GM23248 (cell line): ENCODE results near the gene PCSK5. TPM values are rescaled to one million over a fixed set of nuclear protein-coding genes. Genes with fewer than 3 reads are reported as not detected.

Source experiments
- DNase-seq: peaks from one replicate; pipeline ENCODE4 v3.0.0-alpha.2; 2015
- H2AFZ ChIP-seq: fragments of 200-600 bp; sonication (generic); 2 replicates; pipeline ENCODE4 v1.6.1; 2016; ENCODE audit warnings: antibody characterized with exemption
- H3F3A ChIP-seq: fragments of 200-600 bp; sonication (generic); 2 replicates; pipeline ENCODE4 v1.6.1; 2016; ENCODE audit warnings: mild to moderate bottlenecking, antibody characterized with exemption, mixed run types; ENCODE audit not compliant: insufficient read depth
- H3K27ac ChIP-seq: fragments of 200-600 bp; sonication (generic); 2 replicates; pipeline ENCODE4 v1.5.1; 2016; ENCODE audit warnings: mild to moderate bottlenecking
- H3K27me3 ChIP-seq: fragments of 200-600 bp; sonication (generic); replicated peaks from 2 replicates; pipeline ENCODE4 v1.6.1; 2016; ENCODE audit warnings: mild to moderate bottlenecking; ENCODE audit not compliant: insufficient read depth
- H3K36me3 ChIP-seq: fragments of 200-600 bp; sonication (generic); 2 replicates; pipeline ENCODE4 v1.6.1; 2016; ENCODE audit warnings: low read depth, mild to moderate bottlenecking
- H3K4me1 ChIP-seq: fragments of 200-600 bp; sonication (generic); 2 replicates; pipeline ENCODE4 v1.6.1; 2016; ENCODE audit warnings: mild to moderate bottlenecking; ENCODE audit not compliant: insufficient read depth
- H3K4me2 ChIP-seq: fragments of 200-600 bp; sonication (generic); one replicate; pipeline ENCODE4 v1.6.1; 2016; ENCODE audit warnings: mild to moderate bottlenecking; ENCODE audit not compliant: unreplicated experiment
- H3K4me3 ChIP-seq: fragments of 200-600 bp; sonication (generic); 2 replicates; pipeline ENCODE4 v1.5.1; 2016; ENCODE audit warnings: mild to moderate bottlenecking
- H3K79me2 ChIP-seq: fragments of 200-600 bp; sonication (generic); 2 replicates; pipeline ENCODE4 v1.6.1; 2016; ENCODE audit warnings: mild to moderate bottlenecking; ENCODE audit not compliant: insufficient read depth
- H3K9ac ChIP-seq: fragments of 200-600 bp; sonication (generic); 2 replicates; pipeline ENCODE4 v1.6.1; 2016; ENCODE audit warnings: mild to moderate bottlenecking
- H3K9me2 ChIP-seq: fragments of 200-600 bp; sonication (generic); 2 replicates; pipeline ENCODE4 v1.6.1; 2016; ENCODE audit warnings: mixed run types, mild to moderate bottlenecking, moderate library complexity; ENCODE audit not compliant: insufficient read depth
- H3K9me3 ChIP-seq: fragments of 200-600 bp; sonication (generic); one replicate; pipeline ENCODE4 v1.6.1; 2017; ENCODE audit warnings: low read depth
- H4K20me1 ChIP-seq: fragments of 200-600 bp; sonication (generic); 2 replicates; pipeline ENCODE4 v1.6.0; 2016; ENCODE audit not compliant: insufficient read depth
- EZH2 ChIP-seq: fragments of 200-600 bp; sonication (generic); IDR thresholded peaks from 2 replicates; pipeline ENCODE4 v1.6.1; 2018; ENCODE audit warnings: antibody characterized with exemption, mild to moderate bottlenecking; ENCODE audit not compliant: insufficient read depth, poor library complexity, severe bottlenecking
- EZH2phosphoT487 ChIP-seq: fragments of 200-600 bp; sonication (generic); IDR thresholded peaks from 2 replicates; pipeline ENCODE4 v1.6.1; 2018; ENCODE audit warnings: antibody characterized with exemption, moderate library complexity, mild to moderate bottlenecking, low read depth; ENCODE audit not compliant: insufficient read depth
- WGBS, 2 experiments: methylation state at CpG; one replicate each; pipeline ENCODE4 v1.1.6; 2015 to 2017; ENCODE audit warnings: low lambda C conversion rate in 2 of 2, low coverage in 1 of 2; ENCODE audit errors: missing lambda C conversion rate in 2 of 2; 5-methylcytosine and 5-hydroxymethylcytosine counted together
- in situ Hi-C: fragments of 300-500 bp; cut with MboI; formaldehyde crosslinking; loops from 2 replicates; pipeline ENCODE4 v1.15.0; 2020
- polyA plus RNA-seq: library from polyadenylated mRNA; unstranded; fragments of >200 nt; fragmentation: Nextera tagmentation; extraction: Ambion mirVana; gene quantifications from 2 replicates; pipeline ENCODE4 v1.2.1, GENCODE V29; 2016
- total RNA-seq: library from RNA; depleted of rRNA; stranded (reverse); fragments of >200 nt; shearing (Covaris generic); gene quantifications from 2 replicates; pipeline ENCODE4 v1.2.3, GENCODE V29; 2014

PCSK5 gene
- total and polyA plus RNA-seq, 2 experiments from 2014 or later = 2.3 to 3.9 TPM

DNA sequence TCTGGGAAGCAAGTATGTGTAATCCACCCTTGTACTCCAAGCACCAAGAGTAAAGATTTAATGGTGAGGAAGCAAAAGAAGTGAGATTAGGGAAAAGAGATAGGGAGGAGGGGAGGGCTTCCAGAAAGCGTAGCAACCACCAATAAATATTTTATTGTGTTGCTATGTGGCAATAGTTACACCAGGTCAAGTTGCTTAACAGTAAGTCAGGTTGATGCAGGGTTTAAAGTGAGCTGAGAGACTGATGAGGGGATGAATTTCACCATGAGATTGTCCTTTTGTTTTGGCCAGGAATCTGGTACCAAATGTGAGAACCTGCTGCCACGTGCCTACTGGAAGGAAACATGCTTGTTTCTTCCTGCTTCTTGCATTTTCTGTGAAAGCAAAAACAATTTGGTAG lies 62.7 kb downstream of the PCSK5 start:
- Histone ChIP-seq H3K4me1 (no peaks in the 10 kb centered on the region), H3K9me3 (no peaks in the 10 kb centered on the region), H2AFZ (no peak overlapping the region), H3K79me2 (no peaks in the 10 kb centered on the region), H3K9me2 (no peaks in the 10 kb centered on the region), H4K20me1 (no peaks in the 10 kb centered on the region), H3K36me3 (no peaks in the 10 kb centered on the region), H3F3A (no peaks in the 10 kb centered on the region), H3K9ac (no peak overlapping the region), H3K27me3 (no peaks in the 10 kb centered on the region), H3K4me3 (no peak overlapping the region), H3K4me2 (no peak overlapping the region), H3K27ac (no peak overlapping the region)
- no peak for TF ChIP-seq EZH2phosphoT487
- WGBS, 2 experiments = 45 to 48% methylated on average over 2 of the region's 2 CpGs
- DNase-seq = no peak
- in situ Hi-C loops = no loop called here

DNA sequence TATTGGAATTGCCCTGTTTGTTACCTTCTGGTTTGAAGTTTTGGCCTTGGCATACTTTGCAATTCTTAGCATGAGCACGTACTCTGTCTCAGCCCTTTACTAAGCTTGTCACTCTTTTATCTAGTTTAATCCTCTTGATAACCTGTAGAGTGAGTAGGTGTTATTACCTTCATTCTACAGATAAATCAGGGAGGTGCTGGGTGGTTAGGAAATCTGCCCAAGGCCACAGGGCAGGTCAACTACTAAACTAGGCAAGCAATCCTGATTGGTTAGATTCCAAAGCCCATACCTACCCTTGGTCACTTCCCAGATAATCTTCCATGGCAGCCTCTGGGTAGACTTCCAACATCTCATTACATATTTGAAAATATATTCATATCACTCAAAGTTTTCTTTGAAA lies 65.7 kb downstream of the PCSK5 start:
- H3K9me2 ChIP-seq = no peaks in the 10 kb centered on the region
- H3F3A ChIP-seq = no peaks in the 10 kb centered on the region
- in situ Hi-C loops = no loop called here
- H3K36me3 ChIP-seq = no peaks in the 10 kb centered on the region
- no peaks in the 10 kb centered on the region for H3K4me1 ChIP-seq
- DNase-seq = no peak
- H3K9me3 ChIP-seq = no peaks in the 10 kb centered on the region
- no peaks in the 10 kb centered on the region for H4K20me1 ChIP-seq
- H3K27ac ChIP-seq = no peak overlapping the region
- no peak overlapping the region for H2AFZ ChIP-seq
- TF ChIP-seq EZH2 (no peak), EZH2phosphoT487 (no peak)
- no peak overlapping the region for H3K9ac ChIP-seq
- no peak overlapping the region for H3K4me2 ChIP-seq
- WGBS, 2 experiments = 94 to 100% methylated on average over 1 of the region's 1 CpG
- H3K4me3 ChIP-seq = no peak overlapping the region
- no peaks in the 10 kb centered on the region for H3K79me2 ChIP-seq
- no peaks in the 10 kb centered on the region for H3K27me3 ChIP-seq

DNA sequence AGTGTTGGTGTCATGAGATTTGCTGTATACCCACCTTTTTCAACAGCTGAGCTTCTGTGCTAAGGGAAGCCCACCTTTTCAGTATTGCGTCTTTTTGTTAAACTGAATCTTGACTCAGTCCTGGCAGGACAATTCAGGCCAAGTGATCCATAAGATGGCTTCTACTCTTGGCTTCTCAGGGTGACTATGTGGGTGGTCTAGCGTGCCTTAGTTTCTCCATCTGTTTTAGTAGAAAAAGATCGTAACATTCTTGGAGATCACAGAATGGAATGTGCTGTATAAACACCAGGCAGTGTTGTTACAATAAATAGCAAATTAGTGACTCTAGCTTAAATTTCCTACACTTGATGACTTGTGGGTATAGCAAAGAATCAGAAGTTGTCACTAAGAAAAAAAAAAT lies 66.6 kb downstream of the PCSK5 start:
- no peak overlapping the region for H2AFZ ChIP-seq
- no peak overlapping the region for H3K4me3 ChIP-seq
- H3K4me1 ChIP-seq = no peaks in the 10 kb centered on the region
- 88 to 92% methylated on average over 3 of the region's 3 CpGs for WGBS, 2 experiments
- no peaks in the 10 kb centered on the region for H3K9me3 ChIP-seq
- H3F3A ChIP-seq = no peaks in the 10 kb centered on the region
- no peak for DNase-seq
- no peak overlapping the region for H3K4me2 ChIP-seq
- in situ Hi-C loops = no loop called here
- H3K9me2 ChIP-seq = no peaks in the 10 kb centered on the region
- no peaks in the 10 kb centered on the region for H3K79me2 ChIP-seq
- H3K27ac ChIP-seq = no peak overlapping the region
- no peaks in the 10 kb centered on the region for H3K36me3 ChIP-seq
- no peaks in the 10 kb centered on the region for H3K27me3 ChIP-seq
- H4K20me1 ChIP-seq = no peaks in the 10 kb centered on the region
- no peak for TF ChIP-seq EZH2
- no peak for TF ChIP-seq EZH2phosphoT487
- H3K9ac ChIP-seq = no peak overlapping the region

DNA sequence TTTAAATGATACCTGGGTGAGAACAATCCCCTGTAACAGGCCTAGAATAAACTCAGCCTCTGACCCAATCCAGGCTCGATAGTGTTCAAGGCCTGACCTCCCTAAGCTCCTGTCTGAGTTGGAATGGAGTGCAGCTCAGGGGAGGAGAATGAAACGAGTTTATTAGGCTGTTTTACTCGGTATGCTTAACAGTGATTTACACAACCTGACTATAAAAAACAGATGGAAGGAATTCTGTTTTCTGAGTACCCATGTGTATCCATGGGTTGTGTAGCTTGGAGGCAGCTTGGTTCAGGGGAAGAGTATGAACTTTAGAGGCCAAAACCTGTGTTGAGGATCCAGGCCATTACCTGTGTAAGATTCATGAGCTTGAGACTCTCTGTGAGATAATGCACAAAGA lies 67.8 kb downstream of the PCSK5 start:
- Histone ChIP-seq H4K20me1 (no peaks in the 10 kb centered on the region), H3K4me1 (no peaks in the 10 kb centered on the region), H3K9me2 (no peaks in the 10 kb centered on the region), H3K27me3 (no peaks in the 10 kb centered on the region), H3K4me3 (no peak overlapping the region), H3K9me3 (no peaks in the 10 kb centered on the region), H3K27ac (no peak overlapping the region), H3K36me3 (no peaks in the 10 kb centered on the region), H3K4me2 (no peak overlapping the region), H3K9ac (no peak overlapping the region), H3K79me2 (no peaks in the 10 kb centered on the region), H2AFZ (no peak overlapping the region), H3F3A (no peaks in the 10 kb centered on the region)
- TF ChIP-seq EZH2 = no peak
- DNase-seq = no peak
- 65 to 67% methylated on average over 3 of the region's 3 CpGs for WGBS, 2 experiments
- in situ Hi-C loops = no loop called here

DNA sequence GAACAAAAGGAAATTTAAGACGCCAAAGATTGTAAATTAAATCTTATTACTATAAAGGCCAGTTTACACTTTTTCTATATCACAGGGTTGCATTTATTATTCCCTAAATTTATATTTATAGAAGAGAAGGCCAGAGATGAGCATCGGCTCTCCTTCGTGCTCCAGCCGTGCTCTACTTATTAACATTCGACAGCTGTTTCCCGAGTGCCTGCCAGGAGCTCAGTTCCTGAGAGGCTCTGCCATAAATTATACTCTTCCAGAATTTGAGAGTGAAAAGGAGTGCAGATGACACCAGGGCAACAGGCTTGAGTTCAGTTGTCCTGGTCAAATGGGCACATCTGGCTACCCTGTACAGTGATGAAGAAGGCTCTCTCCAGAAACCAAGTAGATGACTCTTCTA lies 70.1 kb downstream of the PCSK5 start:
- H4K20me1 ChIP-seq = no peaks in the 10 kb centered on the region
- no peaks in the 10 kb centered on the region for H3K79me2 ChIP-seq
- no peaks in the 10 kb centered on the region for H3K36me3 ChIP-seq
- H2AFZ ChIP-seq = no peak overlapping the region
- H3K4me1 ChIP-seq = peaks cover 7% of the 10 kb centered on the region; the same call in 1 of the 2 replicates
- DNase-seq = no peak
- no peaks in the 10 kb centered on the region for H3K27me3 ChIP-seq
- H3F3A ChIP-seq = no peaks in the 10 kb centered on the region
- no peak overlapping the region for H3K27ac ChIP-seq
- no peaks in the 10 kb centered on the region for H3K9me3 ChIP-seq
- no peak overlapping the region for H3K4me2 ChIP-seq
- 39 to 42% methylated on average over 6 of the region's 6 CpGs for WGBS, 2 experiments
- in situ Hi-C loops = no loop called here
- no peak overlapping the region for H3K4me3 ChIP-seq
- no peaks in the 10 kb centered on the region for H3K9me2 ChIP-seq
- H3K9ac ChIP-seq = no peak overlapping the region
- TF ChIP-seq EZH2phosphoT487 = no peak
- TF ChIP-seq EZH2 = no peak
